ENCODE results near the gene MAN2A2.

MAN2A2 gene

DNA sequence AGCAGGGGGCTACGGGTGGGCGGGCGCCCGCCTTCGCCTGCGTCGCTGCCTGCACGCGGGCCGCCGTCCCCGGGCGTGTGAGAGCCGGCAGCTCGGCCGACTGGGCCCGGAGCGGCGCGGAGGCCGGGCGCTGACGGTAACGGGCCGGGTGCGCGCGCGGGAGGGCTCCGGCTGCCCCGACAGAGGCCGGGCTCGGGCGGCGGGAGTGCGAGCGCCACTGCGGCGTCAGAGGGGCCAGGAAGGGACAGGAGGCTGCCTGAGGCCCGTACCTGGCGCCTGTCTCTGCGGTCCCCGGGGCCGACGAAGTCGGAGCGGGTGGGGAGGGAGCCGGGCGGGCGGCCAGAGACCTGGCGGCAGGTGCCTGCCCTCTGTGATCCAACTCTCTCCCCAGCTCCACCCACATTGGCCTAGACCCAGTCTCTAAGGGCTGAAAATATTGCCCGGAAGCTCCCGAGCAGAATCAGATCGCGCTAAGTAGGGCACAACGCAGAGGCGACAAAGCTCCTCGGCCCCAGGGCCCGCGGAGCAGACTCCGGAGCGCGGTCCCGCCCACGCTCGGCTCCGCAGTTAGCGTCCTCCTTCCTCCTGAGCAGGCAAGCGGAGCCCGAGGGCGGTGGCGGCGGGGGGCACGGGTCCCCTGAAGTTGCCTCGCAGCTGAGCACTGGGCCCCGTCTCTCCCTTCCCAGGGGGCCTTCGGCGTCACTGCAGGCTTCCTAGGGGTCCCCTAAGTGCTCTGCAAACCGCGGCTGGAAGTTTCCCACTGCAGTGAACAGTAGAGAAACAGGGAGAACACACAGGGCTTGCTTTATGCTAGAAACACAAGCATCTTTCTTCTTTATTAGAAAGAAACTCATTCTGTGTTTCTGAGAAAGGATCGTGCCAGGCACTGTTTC lies at the start of gene MAN2A2:
Gene MAN2A2 (plus strand): TSS at position 463 of the 893 bp plus-strand sequence. CDS start 906 bp downstream, outside the sequence.
- DNase-seq, result peak; percentile 3

DNA sequence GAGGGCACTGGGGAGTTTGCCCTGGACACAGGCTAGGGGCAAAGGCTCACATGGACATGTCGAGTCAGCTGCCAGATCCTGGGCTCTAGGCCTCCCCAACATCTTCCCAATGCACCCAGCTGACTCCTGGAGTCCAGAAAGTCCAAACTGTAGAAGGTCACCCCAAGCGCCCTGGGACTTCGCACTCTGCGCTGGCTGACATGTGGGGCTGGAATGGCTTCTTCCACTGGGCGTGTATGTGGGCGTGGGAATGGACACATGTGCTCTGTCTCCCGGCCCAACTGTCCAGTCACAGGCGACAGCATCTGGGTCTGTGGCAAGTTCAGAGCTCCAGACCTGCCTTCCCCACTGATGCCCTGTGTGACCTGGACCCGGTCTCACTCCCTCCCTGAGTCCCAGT lies 48.0 kb upstream of the MAN2A2 start:
- no peak for DNase-seq

DNA sequence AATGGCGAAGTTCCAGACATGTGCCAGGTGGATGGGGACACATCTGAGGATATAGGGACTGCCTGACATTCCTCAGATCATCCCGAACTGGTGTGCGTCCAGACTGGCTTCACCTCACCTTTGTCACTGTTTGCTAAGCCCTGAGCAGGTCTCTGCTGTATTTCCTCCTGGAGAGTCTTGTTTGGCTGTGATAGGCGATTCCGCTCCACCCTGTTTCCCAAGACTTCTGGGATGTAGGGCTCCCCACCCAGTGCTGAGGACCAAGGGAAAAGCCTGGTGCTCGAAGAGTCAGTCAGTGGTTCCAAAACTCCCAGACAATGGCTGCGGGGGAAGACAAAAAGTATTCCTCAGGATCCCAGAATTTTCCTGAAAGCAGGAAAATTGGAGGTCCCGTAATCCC lies 45.8 kb upstream of the MAN2A2 start:
- DNase-seq, result no peak

DNA sequence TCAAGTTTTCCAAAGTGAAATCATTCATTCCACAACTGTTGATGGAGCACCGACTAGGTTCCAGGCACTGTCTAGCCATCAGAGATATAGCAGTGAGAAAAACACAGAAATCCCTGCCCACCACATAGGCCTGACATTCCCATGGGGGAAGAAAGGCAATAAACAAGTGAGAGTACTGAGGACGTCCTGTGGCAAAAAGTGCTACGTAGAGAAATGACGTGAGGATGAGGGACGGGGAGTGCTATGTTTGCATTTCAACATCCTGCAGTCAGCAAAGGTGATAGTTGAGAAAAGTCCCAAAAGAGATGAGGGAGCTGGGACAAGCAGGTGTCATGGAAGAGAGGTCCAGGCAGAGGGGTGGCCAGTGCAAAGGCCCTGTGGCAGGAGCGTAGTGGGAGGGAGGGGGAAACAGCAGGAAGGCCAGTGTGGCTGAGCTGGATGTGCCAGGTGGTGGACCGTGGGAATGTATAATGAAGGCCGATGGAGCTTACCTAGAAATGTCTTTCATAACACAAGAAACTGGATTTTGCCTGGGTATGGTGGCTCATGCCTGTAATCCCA lies 45.1 kb upstream of the MAN2A2 start:
- no peak for DNase-seq

DNA sequence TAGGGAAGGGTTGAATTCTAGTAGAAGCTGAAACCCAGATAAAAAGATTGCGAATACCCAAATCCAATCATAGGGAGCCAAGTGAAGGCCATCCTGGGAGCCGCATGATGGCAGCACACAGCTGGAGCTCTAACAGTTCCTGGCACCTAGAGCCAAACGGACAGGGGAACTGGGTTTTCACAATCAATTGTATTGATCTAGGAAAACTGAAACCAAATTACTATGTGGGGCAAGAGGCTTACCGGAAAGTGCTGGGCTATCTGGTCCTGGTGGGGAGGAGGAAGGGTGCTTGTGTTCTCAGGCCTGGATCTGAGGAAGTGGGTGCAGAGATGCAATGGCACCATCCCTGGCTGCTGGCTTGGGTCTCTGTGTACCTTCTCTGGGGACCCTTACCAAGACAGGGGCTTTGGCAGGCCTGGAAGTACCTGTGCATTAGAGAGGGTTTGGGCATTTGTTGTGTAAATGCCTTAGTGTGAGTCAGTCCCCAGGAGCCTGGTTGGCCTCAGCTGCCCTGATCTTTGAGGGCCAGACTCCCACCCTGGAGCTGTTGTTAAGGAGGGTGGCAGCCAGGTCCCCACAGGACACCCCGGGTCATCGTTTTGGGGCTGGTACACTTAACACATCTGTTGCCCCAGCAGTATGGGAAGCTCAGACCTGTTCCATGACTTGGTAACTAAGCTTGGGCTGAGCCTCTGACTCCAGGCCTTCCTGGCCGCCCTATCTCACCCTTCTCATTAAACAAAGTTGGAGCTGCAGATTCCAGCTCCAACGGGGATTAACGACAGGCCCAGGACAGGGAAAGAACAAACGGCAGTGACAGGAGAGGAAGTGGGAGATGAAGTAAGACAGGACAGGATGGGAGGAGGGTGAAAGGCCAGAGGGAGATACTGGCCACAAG lies 43.6 kb upstream of the MAN2A2 start:
- DNase-seq, result no peak

DNA sequence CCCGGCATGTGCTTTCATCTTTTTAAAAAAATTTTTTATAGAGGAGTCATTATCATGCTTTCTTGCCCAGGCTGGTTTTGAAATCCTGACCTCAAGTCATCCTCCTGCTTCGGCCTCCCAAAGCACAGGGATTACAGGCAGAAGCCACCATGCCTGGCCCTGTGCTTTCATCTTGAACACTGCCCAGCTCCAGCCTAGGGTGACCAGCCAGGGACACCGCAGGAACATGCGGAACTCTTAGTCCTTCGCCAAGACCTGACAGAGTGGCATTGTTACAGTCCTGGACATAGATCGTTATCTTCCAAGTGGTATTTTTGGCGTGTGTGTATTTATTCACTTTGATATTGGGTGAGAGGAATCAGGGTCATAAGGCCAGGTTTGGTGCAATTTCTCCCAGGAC lies 42.7 kb upstream of the MAN2A2 start:
- no peak for DNase-seq

DNA sequence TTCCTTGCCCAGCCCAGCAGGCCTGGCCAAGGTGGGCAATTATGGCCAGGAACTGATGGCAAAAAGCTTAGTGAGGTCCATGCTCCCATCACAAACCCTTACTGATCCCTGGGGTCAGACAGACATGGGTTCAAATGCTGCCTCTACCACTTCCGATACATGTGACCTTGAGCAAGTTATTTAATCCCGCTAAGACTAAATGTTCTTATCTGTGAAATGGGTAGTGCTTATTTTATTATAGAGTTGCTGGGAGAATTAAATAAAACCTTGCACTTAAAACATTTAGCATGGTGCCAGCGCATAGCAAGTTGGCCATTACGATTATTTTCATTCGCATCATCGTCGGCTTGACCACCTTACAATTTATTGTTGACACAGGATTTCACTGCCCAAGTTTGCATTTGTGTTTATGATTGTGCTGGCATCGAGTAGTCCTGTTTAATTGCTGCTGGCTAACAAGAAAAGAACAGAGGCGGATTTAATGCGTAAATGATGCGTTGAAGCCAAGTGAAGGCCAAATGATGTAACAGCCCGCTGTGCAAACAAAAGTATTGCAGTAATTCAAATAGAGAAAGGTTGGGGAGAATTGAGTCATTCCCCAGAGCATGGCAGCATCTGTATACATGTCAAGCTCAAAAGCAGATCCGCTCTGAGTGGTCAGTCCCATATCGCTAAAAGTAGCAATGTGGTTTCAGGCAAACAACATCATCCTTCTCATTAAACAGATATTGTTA lies 42.0 kb upstream of the MAN2A2 start:
- peak; percentile 89 for DNase-seq

DNA sequence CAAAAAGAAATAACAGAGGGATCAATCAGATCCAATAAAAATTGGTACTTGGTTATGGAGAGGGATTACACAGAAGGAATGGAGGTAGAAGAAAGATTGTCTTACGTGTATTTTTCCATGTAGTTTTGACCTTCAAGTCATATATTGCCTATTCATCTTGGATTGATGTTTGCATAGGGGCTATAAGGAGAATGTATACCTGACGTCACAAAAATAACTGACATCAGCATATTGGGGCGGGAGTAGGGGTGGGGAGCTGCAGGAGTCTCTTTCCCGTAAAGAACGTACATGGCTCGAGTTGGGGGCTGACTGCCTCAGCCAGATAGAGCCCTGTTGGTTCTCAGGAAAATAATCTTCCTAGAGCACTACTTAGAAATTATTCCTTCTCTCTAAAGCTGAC lies 40.6 kb upstream of the MAN2A2 start:
- DNase-seq, result no peak

DNA sequence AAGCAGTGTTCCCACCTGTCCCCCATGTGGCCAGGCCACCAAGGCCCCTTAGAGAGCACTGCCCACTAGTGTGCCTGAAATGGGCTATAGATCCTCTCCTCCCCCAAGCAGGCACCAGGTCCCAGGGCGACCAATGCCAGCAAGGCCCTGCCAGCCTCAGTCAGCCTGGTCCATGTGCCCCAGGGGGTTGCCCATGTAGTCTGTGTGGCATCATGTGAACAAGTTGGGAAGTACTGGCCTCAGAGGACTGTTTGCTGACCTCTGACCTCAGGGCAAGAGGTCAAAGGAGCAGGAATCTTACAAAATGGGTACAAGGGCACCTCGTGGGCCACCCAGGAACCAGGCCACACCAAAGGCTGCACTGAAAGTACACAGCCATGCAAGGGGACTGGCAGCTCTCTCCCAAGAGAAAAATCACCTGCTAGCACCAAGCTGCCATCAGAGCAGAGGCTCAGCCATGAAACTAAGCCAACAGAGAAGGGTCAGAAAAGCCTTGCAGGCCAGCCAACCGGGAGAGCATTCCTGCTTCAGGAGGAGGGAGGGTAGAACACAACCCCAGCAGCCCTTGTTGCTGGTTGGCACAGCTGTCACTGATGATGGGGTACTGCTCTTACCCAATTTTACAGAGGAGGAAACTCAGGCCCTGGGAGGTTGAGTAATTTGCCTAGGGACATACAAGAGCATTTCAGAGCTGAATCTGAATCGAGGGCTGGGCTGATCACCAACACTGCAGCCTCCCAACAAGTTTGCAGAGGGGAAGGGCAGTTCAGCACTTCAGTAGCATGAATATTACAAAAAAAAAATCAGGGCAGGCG lies 39.9 kb upstream of the MAN2A2 start:
- no peak for DNase-seq

DNA sequence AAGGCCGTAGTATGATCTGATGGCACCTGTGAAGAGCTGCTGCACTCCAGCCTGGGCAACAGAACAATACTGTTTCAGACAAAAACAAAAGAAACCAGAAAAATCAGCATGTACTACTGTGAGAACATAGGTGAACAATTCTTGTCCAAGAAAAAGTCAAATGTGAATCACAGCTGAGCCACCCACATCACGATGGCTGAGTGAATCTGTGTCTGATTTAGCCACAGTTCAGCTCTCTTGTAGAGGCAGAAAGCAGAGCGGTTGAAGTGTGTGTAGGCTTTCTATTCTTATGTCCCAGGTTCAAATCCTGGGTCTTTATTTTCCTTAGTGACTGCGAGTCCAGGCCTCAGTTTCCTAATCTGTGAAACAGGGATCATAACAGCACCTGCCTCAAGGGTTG lies 39.1 kb upstream of the MAN2A2 start:
- DNase-seq, result no peak

DNA sequence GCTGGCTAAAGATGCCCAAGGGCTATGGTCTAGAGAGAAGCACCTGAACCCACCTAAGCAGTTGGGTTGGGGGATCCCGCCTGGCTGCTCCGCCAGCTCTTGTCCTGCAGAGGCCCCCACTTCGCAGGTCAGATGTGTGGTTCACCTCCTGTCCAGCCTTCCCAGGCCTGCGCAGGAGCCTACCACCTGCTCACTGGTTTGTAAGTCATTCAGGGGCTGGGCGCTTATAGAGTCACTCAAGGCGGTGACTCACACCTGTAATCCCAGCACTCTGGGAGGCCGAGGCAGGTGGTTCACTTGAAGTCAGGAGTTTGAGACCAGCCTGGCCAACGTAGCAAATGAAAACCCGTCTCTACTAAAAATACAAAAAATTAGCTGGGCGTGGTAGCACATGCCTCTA lies 38.6 kb upstream of the MAN2A2 start:
- no peak for DNase-seq

DNA sequence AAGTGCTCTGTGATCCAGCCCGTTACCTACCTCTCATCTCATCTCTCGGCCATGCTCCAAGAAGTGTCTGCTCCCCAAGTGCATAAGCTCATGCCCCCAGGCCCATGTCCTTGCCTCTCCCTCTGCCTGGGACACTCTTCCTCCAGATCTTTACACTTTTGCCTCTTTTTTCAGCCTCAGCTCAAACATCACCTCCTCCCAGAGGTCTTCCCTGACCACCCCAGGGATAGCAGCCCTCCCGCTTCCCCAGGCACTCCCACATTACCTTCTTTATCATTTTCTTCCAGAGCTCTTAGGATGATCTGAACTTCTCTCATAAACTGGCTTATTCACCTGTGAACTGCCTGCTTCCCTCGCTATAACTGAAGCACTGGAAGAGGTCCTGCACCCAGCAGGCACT lies 37.4 kb upstream of the MAN2A2 start:
- DNase-seq, result no peak

DNA sequence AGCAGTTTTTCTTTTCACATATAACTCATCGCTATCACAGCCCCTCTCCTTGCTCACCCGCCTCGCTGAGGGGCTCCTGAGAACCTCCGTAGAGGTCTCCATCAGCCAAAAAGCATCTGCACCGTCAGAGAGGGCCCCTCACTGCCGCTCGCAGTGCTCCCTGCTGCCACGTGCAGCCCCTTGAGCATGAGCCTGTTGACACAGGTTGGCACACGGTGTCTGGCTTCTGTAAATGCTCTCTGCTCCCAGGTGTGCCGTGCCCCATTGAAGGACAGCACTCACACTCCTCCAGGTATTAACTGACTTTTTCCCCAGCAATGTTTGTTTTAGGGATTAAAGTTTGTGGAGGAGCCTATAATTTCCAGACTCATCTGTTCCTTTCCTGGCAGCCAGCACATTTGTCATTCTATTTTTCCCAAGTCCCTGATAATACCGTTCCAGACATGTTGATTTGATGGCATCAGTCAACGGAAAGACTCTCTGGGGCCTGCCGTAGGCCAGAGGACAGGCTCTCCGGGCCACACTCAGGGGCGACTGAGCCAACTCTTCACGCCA lies 36.9 kb upstream of the MAN2A2 start:
- no peak for DNase-seq

DNA sequence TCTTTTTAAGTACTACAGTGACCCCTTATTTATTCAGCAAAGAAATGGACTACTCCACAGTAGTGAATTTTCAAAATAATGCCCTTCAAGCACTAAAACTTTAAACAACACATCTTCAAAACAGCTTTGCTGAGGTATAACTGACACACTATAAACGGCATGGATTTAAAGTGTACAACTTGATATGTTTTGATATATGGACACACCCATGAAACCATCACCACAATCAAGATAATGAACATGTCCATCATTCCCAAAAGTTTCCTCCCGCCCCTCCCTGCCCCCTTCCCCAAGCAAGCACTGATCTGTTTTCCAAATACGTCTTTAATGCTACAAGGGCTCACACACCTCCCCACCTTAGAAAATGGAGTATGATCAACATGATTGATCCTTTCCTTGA lies 36.3 kb upstream of the MAN2A2 start:
- no peak for DNase-seq

DNA sequence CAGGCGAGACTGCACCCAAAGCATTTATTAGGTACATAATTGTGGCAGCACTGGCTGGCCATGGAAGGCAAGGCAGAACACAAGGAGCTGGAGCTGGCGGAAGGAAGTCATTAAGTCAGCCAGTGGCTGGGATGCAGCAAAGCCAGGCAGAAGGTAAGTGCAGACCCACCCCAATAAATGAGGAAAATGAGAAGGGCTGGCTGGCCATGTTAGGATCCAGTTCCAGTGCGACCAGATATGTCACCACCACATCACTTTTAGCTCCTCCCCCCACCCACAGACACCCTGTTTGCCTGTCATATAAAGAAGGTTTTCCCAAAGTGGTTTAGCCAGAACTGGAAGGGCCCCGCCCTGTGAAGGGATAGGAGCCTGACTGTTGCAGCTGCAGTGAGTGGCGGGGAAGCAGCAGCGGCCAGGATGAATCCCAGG lies 34.8 kb upstream of the MAN2A2 start, which contains the start of gene FURIN:
Gene FURIN (plus strand): TSS at position 328 of the 429 bp plus-strand sequence. CDS start 7,153 bp downstream, outside the sequence.
- no peak for DNase-seq

DNA sequence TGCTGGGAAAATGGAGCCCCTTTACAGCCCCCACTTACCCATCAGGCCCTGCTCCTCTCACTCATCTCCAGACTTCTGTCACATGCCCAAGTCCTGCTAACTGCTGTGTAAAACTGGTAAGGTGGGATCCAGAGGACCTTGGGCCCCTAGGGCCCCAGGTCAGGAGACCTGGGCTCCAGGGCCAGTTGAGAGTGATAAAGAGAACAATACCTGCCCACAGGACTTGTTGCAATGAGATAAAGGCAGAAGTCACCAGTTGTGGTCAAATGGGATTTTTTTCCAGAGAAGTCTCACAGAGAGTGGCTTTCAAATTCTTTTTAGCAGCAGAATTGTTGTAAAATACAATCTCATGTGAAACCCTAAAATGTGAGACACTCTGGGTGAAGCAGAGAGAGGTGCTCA lies 34.0 kb upstream of the MAN2A2 start:
- DNase-seq, result no peak

DNA sequence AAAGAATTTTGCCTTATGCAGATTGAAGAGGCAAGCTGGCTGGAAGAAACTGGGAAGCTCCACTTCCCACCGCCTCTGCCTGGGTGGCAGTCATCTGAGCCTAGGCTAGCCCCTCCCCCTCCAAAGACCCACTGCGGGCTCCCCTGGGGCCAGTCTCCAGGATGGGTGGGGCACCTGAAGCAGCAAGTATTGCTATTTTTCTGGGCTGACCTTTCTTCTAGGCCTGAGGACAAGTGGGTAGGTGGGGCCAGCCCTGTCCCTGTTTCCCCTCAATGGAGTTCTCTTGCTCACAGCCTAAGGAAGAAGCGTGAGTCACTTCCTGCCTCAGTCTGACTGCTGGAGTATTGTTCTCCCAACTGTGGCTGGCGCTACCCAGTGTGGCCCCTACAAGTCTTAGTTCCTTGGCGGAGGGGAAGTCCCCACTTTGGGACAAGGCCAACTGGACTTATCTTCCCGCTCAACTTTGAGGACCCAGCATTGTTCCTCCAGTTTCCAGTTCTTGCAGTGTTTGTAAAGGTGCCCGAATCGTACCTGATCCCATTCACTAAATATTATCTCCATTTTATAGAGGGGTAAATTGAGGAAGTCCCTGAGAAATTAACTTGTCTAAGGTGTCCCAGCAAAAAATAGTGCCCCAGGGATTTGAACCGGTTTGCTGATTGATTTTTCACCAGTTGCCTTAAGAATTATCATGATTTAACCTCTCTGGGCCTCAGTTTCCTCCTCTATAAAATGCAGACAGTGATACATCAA lies 33.3 kb upstream of the MAN2A2 start:
- no peak for DNase-seq

DNA sequence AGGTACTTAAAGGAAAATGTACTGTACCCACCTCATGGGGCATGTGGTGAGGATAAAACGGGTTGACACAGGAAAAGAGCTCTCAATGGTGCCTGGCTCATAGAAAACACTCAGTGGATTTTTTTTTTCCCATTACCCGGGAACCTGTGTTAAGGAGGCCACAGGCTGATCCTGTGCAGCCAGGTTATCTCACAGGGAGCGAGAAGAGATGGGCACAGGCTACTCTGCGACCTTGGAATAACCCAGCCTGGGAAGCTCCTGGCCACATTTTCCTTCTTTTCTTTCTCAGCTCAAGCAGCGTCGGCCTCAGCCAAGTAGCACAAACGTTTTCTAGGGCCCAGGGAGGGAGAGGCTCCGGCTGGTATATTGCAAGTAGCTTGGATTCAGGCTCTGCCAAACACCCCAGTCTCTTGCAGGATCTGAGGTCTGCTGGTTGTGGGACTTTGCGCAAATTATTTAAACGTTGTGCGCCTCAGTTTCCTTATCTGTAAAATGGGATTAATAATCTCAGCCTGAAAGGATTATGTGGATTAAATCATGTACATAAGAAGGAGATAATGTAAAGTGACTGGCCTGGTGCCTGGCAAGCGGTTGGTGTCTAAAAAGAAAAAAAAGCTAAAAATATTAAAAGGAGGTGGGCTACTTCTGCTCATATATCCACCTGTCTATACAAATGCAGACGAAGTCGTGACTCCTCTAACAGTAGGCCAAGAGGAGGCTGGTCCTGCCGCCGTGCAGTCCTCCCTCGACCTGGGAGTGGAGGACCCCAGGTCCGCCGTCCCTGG lies 32.6 kb upstream of the MAN2A2 start:
- no peak for DNase-seq

DNA sequence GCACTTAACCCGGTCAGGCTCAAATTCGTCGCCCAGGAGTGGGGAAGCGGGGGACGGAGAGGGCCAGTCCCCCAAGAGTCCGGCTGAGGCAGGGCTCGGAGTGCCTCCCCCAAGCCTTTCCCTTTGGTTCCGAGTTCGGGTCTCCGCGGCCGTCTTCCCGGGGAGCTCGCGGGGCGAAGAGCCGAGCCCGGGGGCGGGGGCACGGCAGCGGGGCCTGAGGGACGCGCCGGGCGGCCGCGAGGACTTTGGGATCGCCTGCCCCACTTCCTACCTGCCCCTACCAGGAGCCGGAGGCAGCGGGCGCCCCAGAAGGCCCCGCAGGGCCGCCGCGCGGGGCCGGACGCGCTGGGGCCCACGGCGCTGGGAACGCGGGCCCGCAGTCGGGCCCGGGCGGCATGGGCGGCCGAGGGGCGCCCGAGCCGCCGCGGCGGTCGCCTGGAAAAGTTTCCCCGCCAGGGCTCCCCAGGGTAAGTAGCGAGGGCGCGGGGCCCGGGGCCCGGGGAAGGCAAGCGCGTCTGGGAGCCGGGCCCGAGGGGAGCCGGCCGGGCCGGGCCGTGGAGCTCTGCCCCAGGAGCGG lies 31.9 kb upstream of the MAN2A2 start:
- DNase-seq, result no peak

All from NCI-H748 treated with DMSO at 0.1 percent for 48 hours (cell line).